Right hindlimb (tissue), 1 donor: ENCODE measurements around the gene RIIAD1.
A peak's percentile ranks its signal among the peaks of the same experiment; 100 is the strongest.
"Not testable (repeated sequence)": the region's sequence is repeated elsewhere in the genome, so short reads cannot be mapped to it uniquely, and the experiment has no call there.

Experiments
- DNase-seq: peaks from one replicate; pipeline ENCODE4 v3.0.0-alpha.2; 2018

RIIAD1 gene

DNA sequence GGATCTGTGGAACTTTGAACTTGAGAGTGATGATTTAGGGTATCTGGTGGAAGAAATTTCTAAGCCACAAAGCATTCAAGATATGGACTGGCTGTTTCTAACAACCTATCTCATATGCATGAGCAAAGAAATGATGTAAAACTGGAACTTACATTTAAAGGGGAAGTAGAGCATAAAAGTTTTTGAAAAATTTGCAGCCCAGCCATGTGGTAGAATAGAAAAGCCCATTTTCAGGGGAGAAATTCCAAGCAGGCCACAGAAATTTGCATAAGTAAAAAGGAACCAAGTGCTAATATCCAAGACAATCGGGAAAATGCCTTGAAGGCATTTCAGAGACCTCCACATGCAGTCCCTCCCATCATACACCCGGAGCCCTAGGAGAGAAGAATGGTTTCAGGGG, 15.7 kb downstream of the RIIAD1 start:
- DNase-seq = no peak

DNA sequence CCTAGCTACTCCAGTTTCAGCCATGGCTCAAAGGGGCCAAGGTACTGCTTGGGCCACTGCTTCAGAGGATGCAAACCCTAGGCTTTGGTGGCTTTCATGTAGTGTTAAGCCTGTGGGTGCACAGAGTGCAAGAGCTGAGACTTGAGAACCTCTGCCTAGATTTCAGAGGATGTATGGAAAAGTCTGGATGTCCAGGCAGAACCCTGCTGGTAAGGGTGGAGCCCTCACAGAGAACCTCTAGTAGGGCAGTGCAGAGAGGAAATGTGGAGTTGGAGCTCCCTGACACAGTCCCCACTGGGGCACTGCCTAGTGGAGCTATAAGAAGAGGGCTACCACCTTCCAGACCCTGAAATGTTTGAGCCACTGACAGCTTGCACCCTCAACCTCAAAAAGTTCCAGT, 16.2 kb downstream of the RIIAD1 start:
- no peak for DNase-seq

DNA sequence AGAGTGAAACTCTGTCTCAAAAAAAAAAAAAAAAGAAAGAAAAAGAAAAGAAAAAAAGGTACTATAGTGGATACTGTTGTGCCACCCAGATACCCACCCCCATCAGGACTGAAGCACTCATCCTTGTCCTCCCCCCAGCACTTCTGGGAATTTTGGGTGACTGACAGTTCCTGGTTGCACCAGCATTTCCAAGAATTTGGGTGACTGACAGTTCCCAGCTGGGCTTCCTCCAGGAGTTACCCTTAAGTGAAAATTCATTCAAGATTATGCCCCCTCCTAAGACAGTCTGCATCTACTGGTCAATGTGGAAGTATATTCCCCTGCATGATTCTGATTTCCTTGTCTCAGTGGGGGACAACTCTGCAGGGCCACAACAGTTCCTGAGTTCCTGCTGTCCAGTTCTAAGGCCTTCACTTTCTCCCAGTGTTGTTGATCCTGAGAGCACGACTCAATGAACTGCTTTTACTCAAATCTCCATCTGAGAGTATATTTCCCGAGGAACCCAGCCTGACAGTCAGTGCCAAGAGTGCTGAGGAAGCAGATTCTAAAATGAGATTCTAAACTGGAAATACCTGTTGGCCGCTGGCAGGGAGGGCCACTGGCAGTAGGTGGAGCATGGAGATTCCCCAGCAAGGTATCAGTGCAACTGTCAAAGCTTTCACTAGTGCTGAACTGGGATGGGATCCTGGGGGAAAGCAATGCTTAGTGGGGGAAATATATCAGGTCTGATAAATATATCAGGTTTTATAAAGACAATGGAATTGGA, 18.5 kb downstream of the RIIAD1 start:
- DNase-seq = no peak

DNA sequence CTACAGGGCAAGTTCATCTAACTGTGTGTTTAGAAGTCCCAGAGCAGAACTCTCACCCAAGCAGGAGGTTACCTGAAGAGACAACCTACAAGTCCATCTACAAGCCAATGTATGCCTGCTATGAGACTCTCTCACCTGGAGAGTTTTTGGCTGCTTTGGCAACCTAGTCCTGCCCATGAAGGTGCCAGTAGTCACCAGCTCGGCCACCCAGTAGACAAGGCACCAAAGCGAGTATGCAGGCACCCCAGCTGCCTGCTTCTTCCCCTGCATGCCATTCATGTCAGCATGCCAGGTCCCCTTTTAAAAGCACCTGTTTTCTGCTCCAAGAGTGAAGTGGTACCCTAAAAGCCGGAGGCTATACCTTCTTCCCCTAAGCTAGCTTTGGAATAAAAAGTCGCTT, 20.2 kb downstream of the RIIAD1 start:
- DNase-seq = no peak

DNA sequence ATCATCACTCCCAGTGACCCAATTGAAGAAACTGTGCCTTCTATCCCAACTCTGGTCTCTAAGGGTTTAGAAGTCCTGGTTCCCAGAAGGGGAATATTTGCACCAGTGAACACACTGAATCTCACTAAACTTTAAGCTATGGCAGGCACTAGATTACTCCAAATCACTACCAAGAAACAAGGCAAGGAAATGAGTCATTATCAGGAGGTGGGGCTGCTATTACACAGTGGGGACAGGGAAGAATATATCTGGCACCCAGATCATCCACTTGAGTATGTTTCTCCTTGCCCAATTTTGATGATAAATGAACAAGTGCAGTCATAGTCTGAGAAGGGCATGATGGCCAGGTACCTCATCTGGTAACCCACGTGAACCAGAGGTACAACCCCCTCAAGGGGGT, 35.0 kb downstream of the RIIAD1 start:
- no peak for DNase-seq

DNA sequence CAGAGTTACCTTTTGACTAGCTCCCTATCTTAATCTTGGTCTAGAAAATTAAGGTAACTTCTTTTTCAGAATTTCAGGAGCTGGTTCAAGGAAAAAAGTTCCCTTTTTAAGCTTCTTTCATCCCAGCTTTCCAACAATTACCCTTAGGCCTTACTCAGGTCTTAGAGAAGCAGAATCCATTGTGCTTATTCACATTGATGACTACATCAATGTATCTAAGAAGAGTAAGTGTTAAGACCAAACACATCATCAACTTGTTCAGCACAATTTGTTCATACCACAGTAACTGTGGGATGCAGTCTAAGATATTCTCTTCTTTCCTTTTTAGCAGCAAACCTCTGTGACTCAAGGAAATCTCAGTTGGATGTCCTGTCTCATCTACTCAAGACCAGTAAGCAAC, 37.9 kb downstream of the RIIAD1 start:
- DNase-seq = no peak

DNA sequence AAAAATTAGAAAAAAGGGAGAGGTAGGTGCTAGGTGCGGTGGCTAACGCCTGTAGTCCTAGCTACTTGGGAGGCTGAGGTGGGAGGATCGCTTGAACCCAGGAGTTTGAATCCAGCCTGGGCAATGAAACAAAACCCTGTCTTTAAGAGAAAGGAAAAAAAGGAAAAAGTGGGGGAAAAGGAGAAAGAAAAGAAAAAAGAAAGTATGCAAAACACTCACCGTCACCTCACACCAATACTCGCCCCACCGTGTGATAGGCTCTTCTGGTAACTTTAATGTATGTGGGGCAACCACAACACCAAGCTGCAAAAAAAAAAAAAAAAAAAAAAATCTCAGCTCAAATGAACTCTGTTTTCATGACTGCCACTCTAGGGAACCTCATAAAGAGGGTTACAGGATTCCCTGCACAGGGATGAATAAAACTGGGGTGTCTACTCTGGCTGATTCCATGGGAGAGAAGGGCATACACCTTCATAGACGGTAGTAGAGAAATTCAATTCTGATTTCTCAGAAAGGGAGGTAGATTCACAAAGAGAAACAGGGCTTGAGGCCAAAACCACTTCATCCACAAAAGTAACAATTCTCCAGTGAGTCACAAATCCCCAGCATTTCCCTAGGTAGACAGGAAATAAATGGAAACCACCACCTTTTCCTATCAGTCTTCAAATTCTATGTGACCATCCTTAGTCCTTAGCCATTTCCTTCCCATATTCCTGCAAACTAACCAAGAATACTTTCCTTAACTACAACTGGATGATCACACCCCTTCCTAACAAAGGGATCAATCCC, 39.5 kb downstream of the RIIAD1 start:
- DNase-seq = no peak

DNA sequence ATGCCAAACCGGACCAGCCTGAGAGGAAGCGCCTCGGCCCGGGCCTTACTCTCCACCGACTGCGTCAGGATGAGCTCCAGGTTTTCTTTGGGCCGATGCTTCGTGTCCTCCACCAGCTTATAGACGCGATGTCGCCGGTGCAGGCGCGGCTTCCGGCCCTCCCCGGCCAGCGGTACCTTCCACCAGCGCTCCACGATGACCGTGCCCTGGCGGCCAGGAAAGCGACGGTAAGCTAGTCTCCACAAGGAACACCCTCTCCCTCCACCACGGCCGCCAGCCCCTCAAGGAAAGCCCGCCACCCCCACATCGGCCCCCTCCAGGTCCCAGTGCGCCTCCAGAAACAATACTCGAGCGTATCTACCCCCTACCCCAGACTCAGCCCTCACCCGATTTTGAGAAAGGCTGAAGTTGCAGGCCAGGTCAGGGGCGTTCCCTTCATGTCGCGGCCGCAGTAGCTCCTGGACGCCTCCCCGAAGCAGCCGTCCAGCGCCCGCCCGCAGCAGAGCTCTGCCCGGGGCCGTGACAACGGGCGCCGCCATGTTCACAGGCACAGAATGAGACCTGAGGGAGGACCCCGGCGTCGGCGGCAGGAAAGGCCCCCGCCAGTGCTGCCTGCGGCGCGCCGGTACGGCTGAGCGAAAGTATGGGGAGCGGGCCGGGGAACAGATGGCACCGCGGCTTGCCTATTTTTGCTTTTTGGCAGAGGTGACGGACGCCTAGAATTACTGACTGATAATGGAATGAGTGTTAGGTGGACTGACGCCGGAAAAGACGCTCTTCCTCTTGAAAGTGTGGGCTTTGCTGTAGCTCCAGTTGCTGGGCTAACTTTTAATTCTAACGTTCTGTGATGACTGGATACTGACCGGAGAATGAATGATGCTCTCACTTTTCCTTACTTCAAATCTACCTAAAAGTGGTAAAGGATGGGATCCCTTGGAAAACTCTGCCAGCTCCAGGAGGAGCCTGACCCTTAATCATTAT, 41.9 kb downstream of the RIIAD1 start, which contains the start of gene MRPL9:
Gene MRPL9 (minus strand): TSS at position 556 of the 981 bp plus-strand sequence. CDS start 17 bp downstream, at position 539.
- peak; percentile 92 for DNase-seq

DNA sequence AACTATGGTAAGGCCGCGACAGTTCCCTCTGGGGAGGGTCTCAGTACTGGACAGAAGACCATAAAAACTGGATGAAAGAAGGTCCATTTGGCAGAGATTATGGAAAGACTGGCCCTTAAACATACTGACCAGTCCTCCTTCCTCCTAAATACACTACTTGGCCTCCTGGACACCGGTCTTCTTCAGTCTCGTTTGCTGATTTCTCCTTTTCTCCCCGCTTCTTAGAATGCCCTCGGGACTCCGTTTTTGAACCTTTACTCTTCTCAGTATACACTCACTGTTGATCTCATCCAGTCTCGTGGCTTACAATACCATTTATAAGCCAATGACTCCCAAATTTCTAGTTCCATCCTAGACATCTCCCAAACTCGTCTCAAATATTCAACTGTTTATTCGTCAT, 42.7 kb downstream of the RIIAD1 start:
- DNase-seq = no peak

DNA sequence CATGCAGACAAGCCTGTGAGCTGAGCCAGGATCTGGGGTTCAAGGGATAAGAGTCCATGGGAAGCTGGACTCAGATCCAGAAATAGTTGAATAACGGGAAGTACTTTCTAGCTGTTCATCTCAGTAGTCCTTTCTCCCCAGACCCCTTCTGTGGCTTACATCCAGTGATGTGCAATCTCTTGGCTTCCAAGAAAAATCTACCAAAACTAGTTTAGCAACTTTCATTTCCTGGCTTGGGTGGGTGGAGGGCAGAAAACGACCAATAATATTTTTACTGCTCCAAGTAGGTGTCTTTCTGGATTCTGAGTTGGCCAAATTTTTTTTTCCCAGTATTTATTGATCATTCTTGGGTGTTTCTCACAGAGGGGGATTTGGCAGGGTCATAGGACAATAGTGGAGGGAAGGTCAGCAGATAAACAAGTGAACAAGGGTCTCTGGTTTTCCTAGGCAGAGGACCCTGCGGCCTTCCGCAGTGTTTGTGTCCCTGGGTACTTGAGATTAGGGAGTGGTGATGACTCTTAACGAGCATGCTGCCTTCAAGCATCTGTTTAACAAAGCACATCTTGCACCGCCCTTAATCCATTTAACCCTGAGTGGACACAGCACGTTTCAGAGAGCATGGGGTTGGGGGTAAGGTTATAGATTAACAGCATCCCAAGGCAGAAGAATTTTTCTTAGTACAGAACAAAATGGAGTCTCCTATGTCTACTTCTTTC, 47.2 kb downstream of the RIIAD1 start:
- DNase-seq = not testable (repeated sequence)

DNA sequence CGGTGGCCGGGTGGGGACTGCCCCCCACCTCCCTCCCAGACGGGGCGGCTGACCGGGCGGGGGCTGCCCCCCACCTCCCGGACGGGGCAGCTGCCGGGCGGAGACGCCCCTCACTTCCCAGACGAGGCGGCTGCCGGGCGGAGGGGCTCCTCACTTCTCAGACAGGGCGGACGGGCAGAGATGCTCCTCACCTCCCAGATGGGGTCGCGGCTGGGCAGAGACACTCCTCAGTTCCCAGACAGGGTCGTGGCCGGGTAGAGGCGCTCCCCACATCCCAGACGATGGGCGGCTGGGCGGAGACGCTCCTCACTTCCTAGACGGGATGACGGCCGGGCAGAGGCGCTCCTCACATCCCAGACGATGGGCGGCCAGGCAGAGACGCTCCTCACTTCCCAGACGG, 47.9 kb downstream of the RIIAD1 start:
- not testable (repeated sequence) for DNase-seq

DNA sequence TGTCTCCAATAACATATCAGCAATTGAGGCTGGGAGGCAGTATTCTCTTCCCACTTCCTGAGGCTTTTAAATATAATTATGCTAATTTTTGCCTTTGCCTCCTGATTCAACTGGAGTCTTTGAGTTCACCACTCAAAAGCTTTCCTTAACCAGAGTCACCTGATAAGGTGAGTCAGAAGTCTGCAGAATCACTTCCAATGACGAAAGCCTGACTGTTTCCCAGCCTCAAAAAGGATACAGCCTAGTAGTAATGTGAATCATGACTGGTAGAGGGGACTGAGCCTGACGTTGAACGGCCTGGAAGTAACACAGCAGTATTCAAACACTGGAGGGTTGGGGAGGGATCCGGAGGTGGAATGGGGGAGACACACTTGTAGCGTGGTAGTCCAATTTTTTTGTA, 52.4 kb downstream of the RIIAD1 start:
- DNase-seq = no peak

DNA sequence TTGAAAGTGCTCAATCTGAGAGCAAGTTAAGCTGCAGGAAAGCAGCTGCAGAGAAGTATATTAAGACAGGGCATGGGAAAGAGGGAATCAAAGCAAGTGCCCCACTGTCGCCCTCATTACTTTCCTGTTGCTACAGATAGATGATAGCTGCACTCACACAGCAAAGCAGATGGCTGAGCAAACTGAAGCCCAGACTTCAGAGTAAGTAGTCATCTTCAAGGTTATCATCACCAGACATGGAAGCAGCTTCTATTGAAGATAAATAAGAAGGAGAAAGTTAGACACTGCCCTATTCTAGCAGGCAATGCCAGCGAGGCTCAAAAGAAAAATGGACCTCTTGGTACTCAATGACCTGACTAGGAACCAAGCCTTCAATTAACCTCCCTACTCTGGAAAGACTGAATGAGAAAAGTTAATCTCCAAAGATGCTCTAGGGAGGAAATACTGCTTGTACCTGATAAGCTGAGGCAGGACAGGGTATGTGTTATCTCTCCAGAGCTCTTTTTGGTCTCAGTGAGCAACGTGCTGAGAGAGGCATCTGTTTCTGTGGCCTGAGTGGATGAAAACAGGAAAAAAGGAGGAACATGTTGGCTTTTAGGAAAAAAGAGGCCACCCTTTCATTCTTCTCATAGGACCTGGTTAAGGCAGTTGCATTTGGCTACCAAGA, 53.1 kb downstream of the RIIAD1 start:
- DNase-seq = no peak

DNA sequence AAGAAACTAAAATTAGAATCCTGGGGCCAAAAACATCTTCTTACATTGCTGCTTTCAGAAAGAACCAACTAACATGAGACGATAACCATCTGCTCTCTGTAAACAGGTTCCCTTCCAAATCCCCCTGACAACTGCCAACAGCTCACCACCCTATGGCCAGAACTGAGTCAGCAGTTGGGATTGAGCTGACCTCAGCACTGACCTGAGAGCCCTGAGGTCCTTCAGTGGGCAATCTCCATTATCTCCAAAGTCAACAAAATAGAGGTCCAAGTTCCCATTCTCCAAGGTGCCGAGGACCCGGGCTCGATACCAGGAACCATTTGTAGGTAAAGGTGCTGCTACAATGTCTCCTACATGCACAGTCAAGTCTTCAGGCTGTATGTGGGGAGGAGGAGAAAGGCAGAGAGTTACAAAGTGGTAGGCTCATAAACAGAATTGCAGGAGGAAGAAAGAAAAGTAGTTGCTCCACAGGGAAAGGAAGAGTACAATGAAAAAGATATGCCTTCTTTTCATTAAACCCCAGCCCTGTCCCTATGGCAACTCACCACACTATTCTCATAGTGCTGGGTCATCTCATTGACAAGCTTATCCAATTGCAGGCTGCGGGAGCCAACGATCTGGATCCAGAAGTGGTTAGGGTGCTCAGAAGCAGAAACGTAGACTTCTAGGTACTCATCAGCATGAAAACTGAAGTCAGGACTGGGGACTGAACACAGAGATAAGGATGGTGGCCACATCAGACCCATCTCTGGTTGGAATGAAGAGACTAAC, 54.8 kb downstream of the RIIAD1 start:
- no peak for DNase-seq

DNA sequence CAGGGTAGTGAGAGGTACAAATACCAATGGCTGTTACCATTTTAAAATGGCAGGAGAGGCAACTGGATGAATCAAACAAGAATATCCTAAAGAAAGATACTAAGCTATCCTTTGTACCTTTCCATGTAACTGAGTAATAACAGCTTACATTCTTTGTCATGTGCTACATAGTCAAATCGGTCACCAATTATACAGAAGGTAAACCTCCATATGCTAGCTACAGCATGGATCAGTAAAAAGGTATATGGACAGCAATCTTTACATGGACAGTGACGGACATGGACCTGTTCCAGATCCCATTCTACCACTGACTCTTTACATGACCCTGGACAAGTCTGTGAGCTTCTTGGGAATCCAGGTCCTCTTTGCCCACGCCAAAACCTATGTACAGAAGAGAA, 55.3 kb downstream of the RIIAD1 start:
- no peak for DNase-seq

DNA sequence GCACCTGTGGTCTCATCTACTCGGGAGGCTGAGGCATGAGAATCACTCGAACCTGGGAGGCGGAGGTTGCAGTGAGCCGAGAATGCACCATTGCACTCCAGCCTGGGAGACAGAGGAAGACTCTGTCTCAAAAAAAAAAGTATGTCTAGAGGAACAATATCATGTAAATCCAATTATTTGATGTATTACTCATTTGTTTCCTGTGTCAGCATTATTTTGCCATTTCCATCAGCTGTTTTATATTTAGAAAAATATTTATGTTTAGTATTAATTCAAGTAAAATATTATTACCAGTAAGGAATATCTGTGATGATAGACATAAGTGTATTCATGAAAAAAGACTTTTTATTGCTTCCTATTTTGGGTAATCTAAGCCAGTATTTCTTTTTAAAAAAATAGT, 56.0 kb downstream of the RIIAD1 start:
- DNase-seq = no peak
